Kasumi-1 (cell line): Measurements from ENCODE around the gene TTLL6.
A peak's percentile ranks its signal among the peaks of the same experiment; 100 is the strongest.
"Not testable (repeated sequence)": the region's sequence is repeated elsewhere in the genome, so short reads cannot be mapped to it uniquely, and the experiment has no call there.

ENCODE experiments used
- DNase-seq, 2 experiments: peaks; one replicate each; lab custom pipeline; 2025; lab: John Stamatoyannopoulos, UW

Gene TTLL6

GRCh38 chr17:48723423-48724250, 93.4 kb downstream of the TTLL6 start:
- no peak for DNase-seq

- DNase-seq, result no peak
Observed at GRCh38 chr17:48722915-48723422, 94.1 kb downstream of the TTLL6 start, which contains the start of gene PRAC2. TSS of gene PRAC2 (plus strand) at chr17:48723185. CDS start at chr17:48724411, 1,226 bp downstream.

GRCh38 chr17:48722201-48722907, 94.7 kb downstream of the TTLL6 start, which contains the start of gene PRAC1:
TSS of gene PRAC1 (minus strand) at chr17:48722518. CDS start at chr17:48722392, 126 bp downstream.
- no peak for DNase-seq

- DNase-seq, result no peak
Observed at GRCh38 chr17:48721009-48721402, 96.0 kb downstream of the TTLL6 start.

- DNase-seq, result no peak
Observed at GRCh38 chr17:48720266-48721008, 96.6 kb downstream of the TTLL6 start.

GRCh38 chr17:48719642-48720265, 97.3 kb downstream of the TTLL6 start:
- DNase-seq, result no peak

- DNase-seq, result no peak
Observed at GRCh38 chr17:48718761-48719641, 98.0 kb downstream of the TTLL6 start.

- no peak for DNase-seq
Observed at GRCh38 chr17:48718227-48718760, 98.7 kb downstream of the TTLL6 start.

- no peak for DNase-seq
Observed at GRCh38 chr17:48717367-48718226, 99.4 kb downstream of the TTLL6 start.

- not testable (repeated sequence) for DNase-seq
Observed at GRCh38 chr17:48716549-48716948, 100.5 kb downstream of the TTLL6 start.

GRCh38 chr17:48715496-48716399, 101.3 kb downstream of the TTLL6 start:
- peak in 1 of 2 experiments; percentile 37 for DNase-seq
